ENCODE data around the gene ANKRD33B. TPM values are rescaled to one million over a fixed set of nuclear protein-coding genes. Genes with fewer than 3 reads are reported as not detected.

The ANKRD33B gene
- total and polyA plus RNA-seq, 2 of the 13 experiments (the other 11 are each of a cell fraction or from before 2014, with no cell fraction given) = 0.02 TPM; not detected in 1

- Histone ChIP-seq H4K20me1 (ENCODE audit: insufficient read depth, low read length) (no peaks in the 10 kb centered on the region), H2AFZ (ENCODE audit: low read length) (no peak overlapping the region), H3K36me3 (replicated peaks in 1 of 2; ENCODE audit: control insufficient read depth in 1 of 2, insufficient read depth in 2 of 2, low read length in 2 of 2) (no peaks in the 10 kb centered on the region), H3K4me1 (ENCODE audit: insufficient read depth, low read length) (no peaks in the 10 kb centered on the region), H3K27ac (ENCODE audit: extremely low read length, insufficient read depth, low read length) (no peak overlapping the region), H3K4me2 (ENCODE audit: low read depth, low read length) (no peak overlapping the region), H3K9me3 (ENCODE audit: low read length) (no peaks in the 10 kb centered on the region), H3K27me3 (ENCODE audit: control insufficient read depth in 1 of 2, insufficient read depth in 2 of 2, low read length in 2 of 2) (peaks cover 0 to 23% of the 10 kb centered on the region in 2 experiments; a peak in 3 of 5 replicates), H3K79me2 (ENCODE audit: insufficient read depth, low read length) (no peaks in the 10 kb centered on the region), H3K4me3 (replicated peaks in 1 of 3; ENCODE audit: insufficient read depth in 1 of 3, low read depth in 2 of 3, low read length in 3 of 3) (no peak overlapping the region), H3K9ac (ENCODE audit: insufficient read depth, low read depth, low read length) (no peak overlapping the region)
- in situ Hi-C loops (cut with HindIII; ENCODE audit: extremely low pct_ligation_motif_present, low pct_unique_long_range_greater_than_20kb) = no loop called here
- no TSS peak for BruUV-seq (replicated peaks)
- intact Hi-C loops (cut with micrococcal nuclease; ENCODE audit: unreplicated experiment) = no loop called here
- 8% methylated on average over 12 of the region's 13 CpGs for WGBS (ENCODE audit: low lambda C conversion rate)
- CTCF ChIA-PET (ENCODE audit: low intra/inter-chr PET ratio, low total read pairs) = no interaction called here
- DNase-seq (ENCODE audit: low spot score) (no peak), ATAC-seq (no peak), FAIRE-seq (no peak)
- 0 out of 4 replicates have a peak, but pooled peaks of 1 of the 2 experiments have one; percentile 0 for TF ChIP-seq MAFK (conservative IDR thresholded peaks at IDR 0.05 in 1 of 2, IDR thresholded peaks at IDR 0.05 in 1 of 2; ENCODE audit: low read length in 2 of 2)
- TF ChIP-seq CBFB (CRISPR knock-in tag; IDR thresholded peaks at IDR 0.05) = no peak
- POLR2A ChIA-PET = no interaction called here
Measured at GRCh38 chr5:10536931-10537579, 26.8 kb upstream of the ANKRD33B start.

- H3K27ac ChIP-seq (ENCODE audit: extremely low read length, insufficient read depth, low read length) = no peak overlapping the region
- no peak for ATAC-seq
- H3K4me3 ChIP-seq (replicated peaks in 1 of 3; ENCODE audit: insufficient read depth in 1 of 3, low read depth in 2 of 3, low read length in 3 of 3) = no peak overlapping the region
- no peaks in the 10 kb centered on the region for H3K79me2 ChIP-seq (ENCODE audit: insufficient read depth, low read length)
- TF ChIP-seq ZNF318 (CRISPR knock-in tag; IDR thresholded peaks at IDR 0.05) = no peak
- TF ChIP-seq ZNF343 (CRISPR knock-in tag; IDR thresholded peaks at IDR 0.05) = no peak
- TF ChIP-seq ZNF800 (CRISPR knock-in tag; IDR thresholded peaks at IDR 0.05) = no peak
- TF ChIP-seq CAMTA2 (CRISPR knock-in tag; IDR thresholded peaks at IDR 0.05; ENCODE audit: borderline replicate concordance) = no peak
- TF ChIP-seq GZF1 (CRISPR knock-in tag; IDR thresholded peaks at IDR 0.05) = no peak
- H3K9me3 ChIP-seq (ENCODE audit: low read length) = no peaks in the 10 kb centered on the region
- H3K4me2 ChIP-seq (ENCODE audit: low read depth, low read length) = no peak overlapping the region
- H3K4me1 ChIP-seq (ENCODE audit: insufficient read depth, low read length) = no peaks in the 10 kb centered on the region
- POLR2A ChIA-PET = no interaction called here
- intact Hi-C loops (cut with micrococcal nuclease; ENCODE audit: unreplicated experiment) = no loop called here
- BruUV-seq (replicated peaks) = no TSS peak
- WGBS (ENCODE audit: low lambda C conversion rate) = 33% methylated on average over 3 of the region's 4 CpGs
- H3K27me3 ChIP-seq (ENCODE audit: control insufficient read depth in 1 of 2, insufficient read depth in 2 of 2, low read length in 2 of 2) = peaks cover 0 to 23% of the 10 kb centered on the region in 2 experiments; a peak in 3 of 5 replicates
- H3K9ac ChIP-seq (ENCODE audit: insufficient read depth, low read depth, low read length) = no peak overlapping the region
- FAIRE-seq = no peak
- H3K36me3 ChIP-seq (replicated peaks in 1 of 2; ENCODE audit: control insufficient read depth in 1 of 2, insufficient read depth in 2 of 2, low read length in 2 of 2) = no peaks in the 10 kb centered on the region
- H4K20me1 ChIP-seq (ENCODE audit: insufficient read depth, low read length) = no peaks in the 10 kb centered on the region
- DNase-seq (ENCODE audit: low spot score) = no peak
- H2AFZ ChIP-seq (ENCODE audit: low read length) = no peak overlapping the region
- in situ Hi-C loops (cut with HindIII; ENCODE audit: extremely low pct_ligation_motif_present, low pct_unique_long_range_greater_than_20kb) = no loop called here
- CTCF ChIA-PET (ENCODE audit: low intra/inter-chr PET ratio, low total read pairs) = no interaction called here
Measured at GRCh38 chr5:10537624-10538023, 26.2 kb upstream of the ANKRD33B start.
